GM12892 (cell line): ENCODE data around the gene PRKCH.

Source experiments
- POLR2A ChIP-seq: IDR thresholded peaks from 2 replicates; pipeline ENCODE4 v1.6.1; 2011; ENCODE audit warnings: low read depth, low read length, control low read depth
- POLR2AphosphoS5 ChIP-seq: IDR thresholded peaks from 2 replicates; pipeline ENCODE4 v1.6.1; 2011; ENCODE audit warnings: low read depth, low read length, control low read depth
- TAF1 ChIP-seq: IDR thresholded peaks from 2 replicates; pipeline ENCODE4 v1.6.1; 2011; ENCODE audit warnings: low read depth, mild to moderate bottlenecking, control low read depth, low read length, borderline replicate concordance

GRCh38 chr14:61598980-61599379 lies 277.6 kb downstream of the PRKCH start:
- TF ChIP-seq POLR2A (no peak), POLR2AphosphoS5 (no peak), TAF1 (no peak)
